ENCODE data around the gene SH3PXD2B. TPM values are rescaled to one million over a fixed set of nuclear protein-coding genes. Genes with fewer than 3 reads are reported as not detected.
"Not testable (repeated sequence)": the region's sequence is repeated elsewhere in the genome, so short reads cannot be mapped to it uniquely, and the experiment has no call there.

Gene SH3PXD2B
- total RNA-seq, 1 donor from 2014 or later = 52.3 TPM

GRCh38 chr5:172288465-172288864 lies 165.9 kb downstream of the SH3PXD2B start:
- Mint-ChIP-seq H3K4me3 (no peak overlapping the region), H3K36me3 (no peaks in the 10 kb centered on the region), H3K4me1 (ENCODE audit: unreplicated experiment) (peaks cover 3% of the 10 kb centered on the region), H3K9me3 (no peaks in the 10 kb centered on the region), H3K27ac (no peak overlapping the region), H3K27me3 (no peaks in the 10 kb centered on the region)
- no peak for TF ChIP-seq CTCF (conservative IDR thresholded peaks at IDR 0.05)
- no peak for DNase-seq (ENCODE audit: extremely low spot score, unreplicated experiment)

DNA sequence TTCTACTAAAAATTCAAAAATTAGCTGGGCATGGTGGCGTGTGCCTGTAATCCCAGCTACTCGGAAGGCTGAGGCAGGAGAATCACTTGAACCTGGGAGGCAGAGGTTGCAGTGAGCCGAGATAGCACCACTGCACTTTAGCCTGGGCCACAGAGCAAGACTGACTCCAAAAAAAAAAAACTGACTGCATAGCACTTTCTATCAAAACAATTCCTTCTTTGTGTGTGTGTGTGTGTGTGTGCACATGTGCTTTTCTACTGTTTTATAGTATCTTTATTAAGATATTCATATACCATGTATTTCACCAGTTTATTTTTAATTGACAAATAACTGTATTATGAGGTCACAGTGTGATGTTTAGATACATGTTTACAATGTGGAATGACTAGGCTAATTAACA lies 167.2 kb downstream of the SH3PXD2B start:
- H3K4me3 Mint-ChIP-seq; H3K36me3 Mint-ChIP-seq; H3K4me1 Mint-ChIP-seq (ENCODE audit: unreplicated experiment); H3K27ac Mint-ChIP-seq; DNase-seq (ENCODE audit: extremely low spot score, unreplicated experiment); H3K9me3 Mint-ChIP-seq; H3K27me3 Mint-ChIP-seq: not testable (repeated sequence)

DNA sequence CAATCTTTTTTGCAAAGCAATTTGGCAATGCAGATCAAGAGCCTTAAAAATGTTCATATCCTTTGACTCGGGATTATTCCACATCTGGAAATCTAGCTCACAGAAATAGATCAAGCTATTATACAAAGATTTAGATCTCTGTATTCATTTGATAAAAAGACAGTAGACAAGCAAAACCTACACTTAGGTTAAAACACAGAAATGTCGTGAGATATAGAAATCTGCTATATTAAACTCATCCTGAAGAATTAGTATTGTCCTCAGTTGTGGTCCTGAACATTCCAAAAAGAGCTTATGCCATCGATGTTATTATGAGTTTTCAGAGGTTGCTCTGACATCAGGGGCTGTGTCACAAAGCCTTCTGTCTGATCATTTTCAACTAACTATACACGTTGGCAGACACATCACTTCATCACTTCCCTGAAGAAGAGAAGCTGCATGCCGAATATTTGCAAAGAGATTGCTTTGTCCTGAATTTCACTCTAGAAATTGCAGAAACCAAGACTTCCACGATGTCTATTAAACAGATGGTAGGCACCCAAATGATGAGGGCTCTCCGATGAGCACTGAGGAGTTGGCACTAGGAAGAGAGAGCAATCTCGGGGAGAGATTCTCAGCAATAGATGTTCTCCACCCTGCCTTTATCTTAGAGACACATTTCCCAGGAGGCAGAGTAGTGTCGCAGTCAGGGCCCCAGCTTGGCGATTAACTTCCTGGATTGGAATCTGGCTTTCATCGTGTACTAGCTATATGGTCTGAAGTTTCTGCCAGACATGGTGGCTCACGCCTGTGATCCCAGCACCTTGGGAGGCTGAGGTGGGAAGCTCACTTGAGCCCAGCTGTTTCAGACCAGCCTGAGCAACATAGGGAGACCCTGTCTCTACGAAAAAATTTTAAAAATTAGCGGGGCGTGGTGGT lies 168.8 kb downstream of the SH3PXD2B start:
- no peak for DNase-seq (ENCODE audit: extremely low spot score, unreplicated experiment)
- no peak for TF ChIP-seq CTCF (conservative IDR thresholded peaks at IDR 0.05)
- Mint-ChIP-seq H3K9me3 (no peaks in the 10 kb centered on the region), H3K4me3 (peak overlapping the region; percentile 94), H3K4me1 (ENCODE audit: unreplicated experiment) (peaks cover 18% of the 10 kb centered on the region), H3K27me3 (no peaks in the 10 kb centered on the region), H3K36me3 (no peaks in the 10 kb centered on the region), H3K27ac (peak overlapping the region; percentile 86)

- no peaks in the 10 kb centered on the region for H3K27me3 Mint-ChIP-seq
- H3K4me1 Mint-ChIP-seq (ENCODE audit: unreplicated experiment) = peaks cover 18% of the 10 kb centered on the region
- TF ChIP-seq CTCF (conservative IDR thresholded peaks at IDR 0.05) = no peak
- H3K27ac Mint-ChIP-seq = peak overlapping the region; percentile 86
- peaks cover 2% of the 10 kb centered on the region for H3K36me3 Mint-ChIP-seq
- no peak for DNase-seq (ENCODE audit: extremely low spot score, unreplicated experiment)
- peak overlapping the region; percentile 94 for H3K4me3 Mint-ChIP-seq
- H3K9me3 Mint-ChIP-seq = no peaks in the 10 kb centered on the region
Measured at GRCh38 chr5:172284611-172284980, 169.7 kb downstream of the SH3PXD2B start.

DNA sequence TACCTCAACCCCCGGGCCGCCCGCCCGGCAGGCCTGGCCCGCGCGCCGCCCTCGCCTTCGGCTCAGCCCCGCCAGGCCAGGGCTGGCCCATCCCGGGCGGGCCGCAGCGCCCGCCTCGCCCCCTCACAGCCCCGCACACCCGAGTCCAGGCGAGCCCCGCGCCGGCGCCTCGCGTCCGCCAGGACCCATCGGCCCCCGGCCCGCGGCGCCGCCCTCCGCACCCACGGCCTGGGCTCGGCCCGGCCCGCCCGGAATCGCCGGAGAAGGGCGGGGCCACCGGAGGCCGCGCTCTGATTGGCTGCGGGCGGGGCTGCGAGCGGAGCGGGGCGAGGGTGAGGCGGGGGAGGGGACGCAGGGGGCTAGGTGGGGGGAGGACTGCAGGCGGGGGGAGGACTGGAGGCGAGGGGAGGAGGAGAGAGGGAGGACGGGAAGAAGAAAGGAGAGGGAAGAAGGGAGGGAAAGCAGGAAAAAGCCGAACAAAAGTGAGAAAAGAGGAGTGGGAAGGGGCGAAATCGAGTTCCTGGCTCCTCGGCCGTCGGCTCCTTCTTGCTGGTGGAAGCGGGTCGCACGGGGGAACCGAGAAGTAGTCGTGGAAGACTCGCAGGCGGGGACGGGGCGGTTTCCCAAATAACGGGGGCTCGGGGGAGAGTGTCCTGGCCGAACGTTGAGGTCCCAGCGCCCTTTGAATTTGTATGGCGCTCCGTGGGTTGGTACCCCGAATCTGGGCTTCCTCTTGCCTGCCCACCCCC lies 170.3 kb downstream of the SH3PXD2B start:
- DNase-seq (ENCODE audit: extremely low spot score, unreplicated experiment) = peak; percentile 92
- Mint-ChIP-seq H3K27me3 (no peaks in the 10 kb centered on the region), H3K4me3 (peak overlapping the region; percentile 94), H3K4me1 (ENCODE audit: unreplicated experiment) (peaks cover 18% of the 10 kb centered on the region), H3K9me3 (no peaks in the 10 kb centered on the region), H3K36me3 (peaks cover 6% of the 10 kb centered on the region), H3K27ac (peak overlapping the region; percentile 86)
- TF ChIP-seq CTCF (conservative IDR thresholded peaks at IDR 0.05) = no peak
